ENCODE results near the gene OR4D5. TPM values are rescaled to one million over a fixed set of nuclear protein-coding genes. Genes with fewer than 3 reads are reported as not detected.

The OR4D5 gene
- total RNA-seq: not detected in 2 replicates
- long read RNA-seq: 0 reads

GRCh38 chr11:123939317-123939716 lies at the start of gene OR4D5:
TSS of gene OR4D5 (plus strand) at chr11:123939617. CDS start at chr11:123939617, 0 bp downstream.
- no peak within 1 kb of the TSS for H3K4me3 Mint-ChIP-seq
- H3K27ac Mint-ChIP-seq (ENCODE audit: unreplicated experiment): no peak within 1 kb of the TSS
- no peak for TF ChIP-seq CTCF (conservative IDR thresholded peaks at IDR 0.05)
- DNase-seq (ENCODE audit: low read depth, low spot score): no peak
- H3K27me3 Mint-ChIP-seq (ENCODE audit: low read depth): no peaks in the 10 kb centered on the region
- no peaks in the 10 kb centered on the region for H3K36me3 Mint-ChIP-seq (ENCODE audit: low read depth)
- no peaks in the 10 kb centered on the region for H3K4me1 Mint-ChIP-seq
- H3K9me3 Mint-ChIP-seq: no peaks in the 10 kb centered on the region

GRCh38 chr11:123892031-123892430 lies 47.4 kb upstream of the OR4D5 start:
- Mint-ChIP-seq H3K27me3 (ENCODE audit: low read depth) (no peaks in the 10 kb centered on the region), H3K9me3 (peaks cover 4% of the 10 kb centered on the region), H3K4me3 (no peak overlapping the region), H3K36me3 (ENCODE audit: low read depth) (no peaks in the 10 kb centered on the region), H3K27ac (ENCODE audit: unreplicated experiment) (no peak overlapping the region), H3K4me1 (peaks cover 14% of the 10 kb centered on the region)
- no peak for TF ChIP-seq CTCF (conservative IDR thresholded peaks at IDR 0.05)
- no peak for DNase-seq (ENCODE audit: low read depth, low spot score)

- H3K4me1 Mint-ChIP-seq: no peaks in the 10 kb centered on the region
- no peaks in the 10 kb centered on the region for H3K27me3 Mint-ChIP-seq (ENCODE audit: low read depth)
- no peak for DNase-seq (ENCODE audit: low read depth, low spot score)
- H3K36me3 Mint-ChIP-seq (ENCODE audit: low read depth): no peaks in the 10 kb centered on the region
- peaks cover 4% of the 10 kb centered on the region for H3K9me3 Mint-ChIP-seq
- no peak overlapping the region for H3K27ac Mint-ChIP-seq (ENCODE audit: unreplicated experiment)
- no peak for TF ChIP-seq CTCF (conservative IDR thresholded peaks at IDR 0.05)
- no peak overlapping the region for H3K4me3 Mint-ChIP-seq
Measured at GRCh38 chr11:123899792-123900191, 39.6 kb upstream of the OR4D5 start.

GRCh38 chr11:123901867-123902266 lies 37.5 kb upstream of the OR4D5 start, which contains the start of gene OR8D4:
TSS of gene OR8D4 (plus strand) at chr11:123902167. CDS start at chr11:123906432, 4,265 bp downstream.
- Mint-ChIP-seq H3K9me3 (no peaks in the 10 kb centered on the region), H3K27me3 (ENCODE audit: low read depth) (no peaks in the 10 kb centered on the region), H3K27ac (ENCODE audit: unreplicated experiment) (no peak within 1 kb of the TSS), H3K4me1 (no peaks in the 10 kb centered on the region), H3K4me3 (no peak within 1 kb of the TSS), H3K36me3 (ENCODE audit: low read depth) (no peaks in the 10 kb centered on the region)
- no peak for TF ChIP-seq CTCF (conservative IDR thresholded peaks at IDR 0.05)
- no peak for DNase-seq (ENCODE audit: low read depth, low spot score)

GRCh38 chr11:123903932-123904331 lies 35.5 kb upstream of the OR4D5 start:
- Mint-ChIP-seq H3K27me3 (ENCODE audit: low read depth) (no peaks in the 10 kb centered on the region), H3K27ac (ENCODE audit: unreplicated experiment) (no peak overlapping the region), H3K9me3 (no peaks in the 10 kb centered on the region), H3K4me1 (no peaks in the 10 kb centered on the region), H3K4me3 (no peak overlapping the region), H3K36me3 (ENCODE audit: low read depth) (no peaks in the 10 kb centered on the region)
- TF ChIP-seq CTCF (conservative IDR thresholded peaks at IDR 0.05): no peak
- DNase-seq (ENCODE audit: low read depth, low spot score): no peak

- no peak for TF ChIP-seq CTCF (conservative IDR thresholded peaks at IDR 0.05)
- Mint-ChIP-seq H3K9me3 (no peaks in the 10 kb centered on the region), H3K4me3 (no peak overlapping the region), H3K4me1 (no peaks in the 10 kb centered on the region), H3K27me3 (ENCODE audit: low read depth) (no peaks in the 10 kb centered on the region), H3K36me3 (ENCODE audit: low read depth) (no peaks in the 10 kb centered on the region), H3K27ac (ENCODE audit: unreplicated experiment) (no peak overlapping the region)
- no peak for DNase-seq (ENCODE audit: low read depth, low spot score)
Measured at GRCh38 chr11:123904932-123905331, 34.5 kb upstream of the OR4D5 start.
